Uterus (tissue), 2 donors: ENCODE results near the gene XRN2.

Source experiments
- CTCF ChIP-seq, 4 experiments: fragments of 200-600 bp in 2 of 4; fragments of 450-650 bp in 2 of 4; sonication (generic) in 2 of 4; IDR thresholded peaks; one replicate each; pipeline ENCODE4 v1.5.1; 2016 to 2019; ENCODE audit warnings: antibody characterized with exemption in 4 of 4, mild to moderate bottlenecking in 2 of 4, moderate library complexity in 1 of 4
- POLR2A ChIP-seq, 2 donors: fragments of 450-650 bp; IDR thresholded peaks; one replicate each; pipeline ENCODE4 v1.6.1; 2016; ENCODE audit warnings: antibody characterized with exemption in 2 of 2, mild to moderate bottlenecking in 1 of 2, moderate library complexity in 1 of 2

GRCh38 chr20:21272279-21272678 lies 30.9 kb upstream of the XRN2 start:
- TF ChIP-seq CTCF (IDR thresholded peaks at IDR 0.05): no peak
- no peak for TF ChIP-seq POLR2A (IDR thresholded peaks at IDR 0.05)
